SK-N-DZ (cell line): ENCODE measurements around the gene RHOU. TPM values are rescaled to one million over a fixed set of nuclear protein-coding genes. Genes with fewer than 3 reads are reported as not detected.
"Not testable (repeated sequence)": the region's sequence is repeated elsewhere in the genome, so short reads cannot be mapped to it uniquely, and the experiment has no call there.

Experiments used
- DNase-seq: peaks from one replicate; pipeline ENCODE4 v3.0.0-alpha.2; 2015; ENCODE audit warnings: low spot score
- polyA plus RNA-seq, 2 experiments: library from polyadenylated mRNA; depleted of rRNA; stranded (reverse); fragments of >200 nt; gene quantifications; 2 replicates each; pipeline ENCODE4 v1.2.3, GENCODE V29; 2014

RHOU gene
- polyA plus RNA-seq (2014; cell fraction: cytosol; rRNA removed), result 17.3 and 19.3 TPM in 2 replicates
- 10.2 and 13.2 TPM in 2 replicates for polyA plus RNA-seq (2014; cell fraction: nucleus; rRNA removed)

- peak; percentile 71 for DNase-seq
Observed at GRCh38 chr1:228734881-228735801, at the start of gene RHOU. RHOU (plus strand) TSS chr1:228735479; CDS start chr1:228735743, 264 bp downstream.

DNA sequence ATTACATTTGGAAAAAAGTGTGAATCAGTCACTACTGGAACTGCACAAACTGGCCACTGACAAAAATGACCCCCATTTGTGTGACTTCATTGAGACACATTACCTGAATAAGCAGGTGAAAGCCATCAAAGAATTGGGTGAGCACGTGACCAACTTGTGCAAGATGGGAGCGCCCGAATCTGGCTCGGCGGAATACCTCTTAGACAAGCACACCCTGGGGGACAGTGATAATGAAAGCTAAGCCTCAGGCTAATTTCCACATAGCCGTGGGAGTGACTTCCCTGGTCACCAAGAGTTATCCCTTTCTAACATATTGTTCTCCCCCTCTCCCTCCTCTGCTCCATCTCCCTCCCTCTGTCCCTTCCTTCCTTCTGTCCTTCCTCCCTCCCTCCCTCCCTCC lies 47.7 kb upstream of the RHOU start:
- no peak for DNase-seq

DNA sequence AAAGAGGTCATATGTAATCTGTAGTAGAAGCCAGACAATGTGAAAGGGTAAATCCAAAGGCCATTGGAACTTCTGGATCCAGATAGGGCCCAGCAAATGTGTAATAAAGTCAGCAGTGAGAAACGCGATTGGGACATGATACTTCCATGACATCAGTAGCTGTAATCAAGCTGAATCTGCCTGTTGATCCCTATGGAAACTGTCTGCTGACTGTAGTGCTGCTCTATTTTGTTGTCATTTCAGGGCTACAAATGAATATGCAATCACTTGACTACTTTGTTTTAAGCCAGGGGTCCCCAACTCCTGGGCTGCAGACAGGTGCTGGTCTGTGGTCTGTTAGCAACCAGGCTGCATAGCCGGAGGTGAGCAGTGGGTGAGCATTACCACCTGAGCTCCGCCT lies 46.0 kb upstream of the RHOU start:
- no peak for DNase-seq

GRCh38 chr1:228691211-228691610 lies 44.1 kb upstream of the RHOU start:
- DNase-seq, result no peak

- peak; percentile 53 for DNase-seq
Observed at GRCh38 chr1:228691926-228692325, 43.4 kb upstream of the RHOU start.

DNA sequence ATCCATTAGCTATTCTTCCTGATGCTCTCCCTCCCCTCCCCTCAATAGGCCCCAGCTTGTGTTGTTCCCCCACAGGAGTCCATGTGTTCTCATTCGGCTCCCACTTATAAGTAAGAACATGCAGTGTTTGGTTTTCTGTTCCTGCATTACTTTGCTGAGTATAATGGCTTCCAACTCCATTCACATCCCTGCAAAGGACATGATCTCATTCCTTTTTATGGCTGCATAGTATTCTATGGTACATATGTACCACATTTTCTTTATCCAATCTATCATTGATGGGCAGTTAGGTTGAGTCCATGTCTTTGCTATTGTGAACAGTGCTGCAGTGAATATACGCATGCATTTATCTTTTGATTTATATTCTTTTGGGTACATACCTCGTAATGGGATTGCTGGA lies 40.8 kb upstream of the RHOU start:
- not testable (repeated sequence) for DNase-seq

DNA sequence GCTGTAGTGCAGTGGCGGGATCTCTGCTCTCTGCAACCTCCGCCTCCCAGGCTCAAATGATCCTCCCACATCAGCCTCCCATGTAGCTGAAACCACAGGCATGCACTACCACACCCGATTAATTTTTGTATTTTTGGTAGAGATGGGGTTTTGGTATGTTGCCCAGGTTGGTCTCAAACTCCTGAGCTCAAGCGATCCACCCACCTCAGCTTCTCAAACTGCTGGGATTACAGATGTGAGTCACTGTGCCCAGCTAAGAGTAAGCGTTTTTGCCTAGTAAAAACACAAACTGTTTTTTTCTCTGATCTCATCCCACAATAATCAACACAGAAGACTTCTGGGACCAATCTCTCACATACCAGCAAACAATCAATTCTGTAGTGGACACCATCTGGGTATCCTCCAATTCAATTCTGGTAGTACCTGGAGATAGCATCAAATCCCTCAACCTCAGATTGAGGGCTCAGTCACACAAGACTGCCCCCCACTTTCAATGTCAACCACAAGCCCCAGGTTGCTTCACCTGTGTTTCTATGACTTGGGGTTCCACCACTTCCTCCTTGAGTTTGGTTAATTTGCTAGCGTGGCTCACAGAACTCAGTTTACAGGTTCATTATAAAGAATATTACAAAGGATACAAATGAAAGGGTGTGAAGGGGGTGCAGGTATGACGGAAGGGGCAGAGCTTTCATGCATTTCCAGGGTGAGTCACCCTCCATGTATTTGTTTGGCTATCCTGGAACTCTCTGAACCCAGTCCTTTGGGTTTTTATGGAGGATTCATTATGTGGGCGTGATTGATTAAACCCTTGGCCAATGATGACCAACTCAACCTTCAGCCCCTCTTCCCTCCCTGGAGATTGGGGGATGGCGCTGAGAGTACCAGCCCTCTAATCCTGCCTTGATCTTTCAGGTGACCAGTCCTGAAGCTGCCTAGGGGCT lies 40.0 kb upstream of the RHOU start:
- DNase-seq, result no peak

DNA sequence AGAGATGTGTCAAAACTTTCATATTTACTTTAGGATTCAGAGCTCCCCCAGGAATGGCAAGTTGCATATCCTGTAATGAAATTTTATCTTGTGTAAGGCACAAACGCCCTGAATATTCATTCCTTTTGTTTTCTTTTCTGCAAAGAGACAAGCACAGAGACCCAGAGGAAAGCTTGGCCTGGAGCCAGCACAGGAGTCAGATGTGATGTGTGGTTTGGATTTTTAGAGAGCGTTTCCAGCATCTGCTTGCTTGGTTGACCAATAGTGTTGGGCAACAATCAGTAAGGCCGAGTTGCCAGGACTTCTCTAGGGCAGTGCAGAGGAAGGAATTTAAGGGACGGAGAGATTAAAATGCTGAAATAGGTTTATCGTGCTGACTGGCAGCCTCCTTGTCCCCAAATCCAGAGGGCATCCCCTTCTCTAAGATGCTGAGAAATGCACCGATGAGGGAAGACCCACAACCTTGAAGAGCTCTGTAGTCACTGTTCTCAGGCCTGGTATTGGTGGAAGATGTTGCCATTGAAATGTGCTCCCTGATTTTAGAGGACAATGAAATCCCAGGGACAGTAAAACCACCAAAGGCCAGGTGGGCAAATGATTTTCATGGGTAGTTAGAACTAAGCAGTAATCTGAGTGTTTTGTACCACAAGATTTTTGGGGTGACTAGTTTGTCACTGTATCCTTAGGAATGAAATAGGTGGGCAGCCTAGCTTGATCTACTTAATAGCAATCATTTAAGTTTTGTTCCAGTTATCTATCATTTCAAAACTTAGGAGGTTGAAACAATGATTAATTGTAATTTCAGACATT lies 37.9 kb upstream of the RHOU start:
- no peak for DNase-seq

- no peak for DNase-seq
Observed at GRCh38 chr1:228698017-228698329, 37.3 kb upstream of the RHOU start.

DNA sequence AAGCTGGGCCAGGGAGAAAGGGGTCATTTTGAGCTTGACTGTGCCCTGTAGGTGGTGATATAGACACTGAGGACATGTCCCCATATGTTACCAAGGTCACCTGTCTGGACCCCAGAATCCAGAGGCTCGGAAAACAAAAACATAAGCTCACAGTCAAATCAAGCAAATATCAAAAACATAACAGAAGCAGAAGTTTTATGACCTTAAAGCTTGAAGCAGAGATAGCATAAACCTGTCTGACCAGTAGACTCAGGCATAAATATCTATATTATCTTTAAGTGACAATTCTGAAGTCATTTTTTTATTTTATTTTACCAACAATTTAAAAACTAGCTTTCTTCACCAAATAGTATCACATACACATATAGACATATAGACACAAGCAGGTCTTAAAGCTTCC lies 32.8 kb upstream of the RHOU start:
- DNase-seq, result no peak

DNA sequence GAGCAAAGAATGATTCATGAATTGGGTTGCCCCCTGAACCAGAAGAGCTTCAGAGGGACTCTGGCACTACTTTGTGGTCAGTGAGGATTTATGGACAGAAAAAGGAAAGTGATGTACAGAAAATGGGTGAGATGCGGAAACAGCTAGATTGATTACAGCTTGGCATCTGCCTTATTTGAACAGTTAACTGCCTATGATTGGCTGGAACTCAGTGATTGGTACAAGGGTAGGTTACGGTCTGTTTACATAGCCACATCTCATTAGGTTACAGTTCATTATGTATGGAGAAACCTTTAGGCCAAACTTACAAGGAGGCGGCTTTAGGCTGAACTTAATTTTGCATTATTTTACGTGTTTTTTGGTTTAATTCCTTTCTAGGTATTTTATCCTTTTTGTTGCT lies 29.0 kb upstream of the RHOU start:
- no peak for DNase-seq

DNA sequence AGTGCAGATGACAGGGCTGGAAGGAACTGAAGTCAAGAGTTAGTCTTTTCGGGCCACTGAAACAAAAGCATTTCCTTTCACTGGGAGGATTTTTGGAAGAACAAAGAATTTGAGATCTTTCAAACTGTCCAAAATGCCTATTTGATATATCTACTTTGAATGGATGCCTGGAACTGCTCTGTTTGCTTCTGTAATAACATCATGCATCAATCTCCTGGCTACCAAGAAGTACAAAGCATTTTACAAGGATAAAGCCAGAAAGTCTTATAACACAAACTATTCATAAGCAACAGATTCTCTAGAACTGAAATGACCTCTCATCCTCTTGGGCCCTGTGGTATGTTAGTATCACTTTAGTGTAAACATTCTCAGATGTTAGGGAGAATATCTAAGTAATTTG lies 18.2 kb upstream of the RHOU start:
- no peak for DNase-seq

DNA sequence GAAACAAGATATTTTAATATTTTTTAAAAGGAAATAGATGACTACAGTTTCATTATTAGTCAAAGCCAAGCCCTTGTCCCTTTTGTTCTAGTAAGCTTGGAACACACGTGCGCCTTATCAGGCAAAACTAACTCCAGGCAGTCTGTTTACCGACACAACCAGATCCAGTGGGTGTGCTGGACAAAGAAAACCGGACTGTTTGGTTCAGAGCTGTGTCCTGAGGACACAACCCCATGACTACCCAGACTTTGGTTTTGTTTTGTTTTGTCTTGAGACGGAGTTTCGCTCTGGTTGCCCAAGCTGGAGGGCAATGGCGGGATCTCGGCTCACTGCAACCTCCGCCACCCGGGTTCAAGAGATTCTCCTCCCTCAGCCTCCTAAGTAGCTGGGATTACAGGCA lies 13.9 kb upstream of the RHOU start:
- no peak for DNase-seq

DNA sequence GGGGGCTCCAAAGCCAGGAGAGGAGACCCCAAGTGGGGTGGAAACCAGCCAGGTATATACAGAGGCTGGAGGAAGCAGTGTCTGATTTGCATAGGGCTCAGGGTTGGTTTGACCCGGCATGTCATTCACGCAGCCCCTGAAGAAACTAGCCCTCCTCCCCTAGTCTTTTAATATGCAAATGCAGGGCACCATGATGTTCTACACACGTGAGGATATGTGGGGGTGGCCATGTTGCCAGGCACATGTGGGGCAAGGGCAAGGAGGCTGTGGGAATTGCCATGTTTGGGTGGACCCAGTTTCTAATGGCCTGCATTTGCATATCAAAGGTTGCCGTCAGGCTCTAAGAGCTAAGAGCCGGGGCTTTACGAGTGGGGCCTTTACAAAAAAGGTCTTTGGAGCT lies 12.0 kb upstream of the RHOU start:
- DNase-seq, result no peak

- DNase-seq, result no peak
Observed at GRCh38 chr1:228723921-228724320, 11.4 kb upstream of the RHOU start.

DNA sequence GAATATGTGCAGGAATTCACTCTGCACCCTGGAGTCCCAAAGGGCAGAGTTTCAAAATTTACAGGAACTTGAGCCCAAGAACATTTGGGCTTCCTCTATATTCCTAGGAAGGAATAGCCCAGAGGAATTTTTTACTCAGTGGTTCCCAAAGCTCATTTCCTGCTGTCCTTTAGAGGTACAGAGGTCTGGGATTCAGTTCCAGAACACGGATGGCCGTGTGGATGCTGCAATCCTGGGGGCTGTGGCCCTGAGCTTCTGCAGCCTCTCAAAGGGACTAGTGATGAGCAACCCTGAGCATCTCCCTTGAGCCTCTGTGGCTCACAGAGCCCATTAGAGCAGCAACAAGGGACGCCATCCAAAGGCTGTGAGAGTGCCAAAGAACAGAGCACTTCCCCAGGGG lies 10.1 kb upstream of the RHOU start:
- DNase-seq, result no peak

DNA sequence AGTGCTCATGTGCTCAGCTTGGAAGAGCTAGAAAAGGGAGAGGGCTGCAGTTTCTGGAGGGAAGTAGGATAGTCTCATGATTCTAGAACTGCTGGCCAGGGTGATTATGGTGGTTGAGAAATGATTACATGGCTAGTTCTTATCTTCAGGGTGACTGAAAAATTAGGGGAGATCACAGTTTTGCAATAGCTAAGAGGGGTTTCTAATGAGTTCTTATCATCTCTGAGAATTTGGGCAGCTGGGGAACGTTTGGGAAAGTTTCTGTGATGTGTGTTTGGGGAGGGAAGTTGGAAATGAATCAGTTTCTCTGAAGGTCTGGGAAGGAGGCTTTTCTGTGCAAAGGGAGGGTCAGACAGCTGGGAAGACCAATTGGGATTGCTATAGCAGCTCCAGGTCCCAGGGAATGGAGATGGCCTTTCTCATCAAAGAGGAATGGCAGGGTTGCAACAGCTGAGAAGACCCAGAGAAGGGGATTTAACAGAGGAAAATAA lies 7.6 kb upstream of the RHOU start:
- DNase-seq, result no peak

- no peak for DNase-seq
Observed at GRCh38 chr1:228732426-228732825, 2.9 kb upstream of the RHOU start.

- DNase-seq, result no peak
Observed at GRCh38 chr1:228733576-228733975, 1.7 kb upstream of the RHOU start.

DNA sequence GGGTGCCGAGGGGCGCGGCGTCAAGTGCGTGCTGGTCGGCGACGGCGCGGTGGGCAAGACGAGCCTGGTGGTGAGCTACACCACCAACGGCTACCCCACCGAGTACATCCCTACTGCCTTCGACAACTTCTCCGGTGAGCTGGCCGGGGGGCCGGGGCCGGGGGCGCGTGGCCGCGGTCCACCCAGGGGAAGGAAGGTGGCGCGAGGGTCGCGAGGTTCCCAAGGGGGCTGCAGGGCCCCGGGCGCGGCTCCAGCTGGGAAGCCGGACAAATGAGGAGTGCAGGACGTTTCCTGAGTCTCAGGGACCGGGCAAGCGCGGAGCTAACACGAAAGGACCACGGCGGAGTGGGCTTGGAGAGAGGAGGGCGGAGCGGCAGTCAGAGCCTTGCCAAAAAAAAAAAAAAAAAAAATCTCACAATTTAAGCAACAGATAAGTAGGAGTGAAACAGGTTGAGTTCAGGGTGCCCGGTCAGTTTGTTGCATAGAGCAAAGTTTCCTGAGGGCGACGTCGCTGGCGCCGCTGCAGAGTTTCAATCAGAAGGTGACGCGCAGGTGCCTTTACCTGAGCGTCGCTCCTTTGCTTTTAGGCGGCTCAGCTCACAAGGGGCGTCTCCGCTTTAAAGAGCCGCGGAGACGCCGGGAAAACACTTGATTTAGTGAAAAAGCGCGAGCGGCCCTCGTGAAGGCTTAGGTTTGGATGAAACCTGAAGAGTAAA lies 750 bp downstream of the RHOU start:
- peak; percentile 12 for DNase-seq
